Globus pallidus (tissue), 1 donor: ENCODE measurements around the gene TRPM8.

Experiments
- DNase-seq: peaks from one replicate; pipeline ENCODE4 v3.0.0-alpha.2; 2015; ENCODE audit warnings: low spot score

The TRPM8 gene

DNA sequence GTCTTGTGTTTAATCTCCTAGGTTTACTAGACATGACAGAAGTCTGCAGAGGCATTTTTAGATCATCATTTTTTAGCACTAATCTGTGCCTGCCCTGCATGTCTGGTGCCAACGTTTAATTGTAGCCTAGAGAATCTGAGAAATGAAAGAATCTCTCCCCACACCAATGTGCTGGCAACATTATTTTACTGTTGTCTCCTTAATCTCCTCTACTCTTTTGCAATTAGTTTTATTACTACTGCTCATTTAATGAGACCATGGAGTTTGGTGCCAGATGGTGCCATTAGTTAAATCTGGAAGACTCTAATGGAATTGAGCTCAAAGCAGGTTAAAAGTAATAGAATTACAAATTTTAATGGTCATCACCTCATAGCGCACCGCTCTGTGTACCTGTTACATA is 129.3 kb downstream of the TRPM8 start:
- no peak for DNase-seq

DNA sequence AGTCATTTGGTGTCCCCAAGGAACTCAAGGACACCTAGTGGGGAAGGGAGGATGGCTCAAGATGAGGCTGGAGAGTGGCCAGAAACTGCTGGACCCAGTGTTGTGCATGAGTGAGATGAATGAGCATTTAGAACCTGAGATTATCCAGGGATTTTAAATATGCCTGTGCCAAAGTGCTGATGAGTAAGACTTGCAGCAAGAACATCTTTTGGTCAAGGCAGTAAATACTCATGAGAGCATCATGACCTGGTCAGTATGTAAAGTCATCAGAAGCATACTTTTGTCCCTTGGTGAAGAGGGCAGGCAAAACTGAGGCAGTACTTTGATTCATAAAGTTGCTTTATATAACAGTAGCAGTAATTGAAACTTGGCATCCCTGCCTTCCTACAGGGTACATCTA is 130.2 kb downstream of the TRPM8 start:
- no peak for DNase-seq

DNA sequence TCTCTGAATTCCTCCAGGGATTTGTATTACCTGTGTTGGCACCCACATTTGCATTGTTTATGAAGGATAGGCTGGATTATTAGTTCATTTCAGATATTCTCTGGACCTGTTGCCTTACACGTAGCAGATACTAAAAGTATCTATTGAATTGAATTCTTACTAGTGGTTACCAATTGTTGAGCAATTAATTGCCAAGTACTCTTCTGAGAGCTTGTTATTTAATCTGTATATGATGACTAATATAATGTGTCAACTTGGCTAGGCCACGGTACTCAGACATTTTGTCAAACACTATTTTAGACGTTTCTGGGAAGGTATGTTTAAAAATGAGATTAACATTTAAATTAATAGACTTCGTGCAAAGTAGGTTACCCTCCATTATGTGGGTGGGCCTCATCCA is 130.9 kb downstream of the TRPM8 start:
- DNase-seq, result no peak

DNA sequence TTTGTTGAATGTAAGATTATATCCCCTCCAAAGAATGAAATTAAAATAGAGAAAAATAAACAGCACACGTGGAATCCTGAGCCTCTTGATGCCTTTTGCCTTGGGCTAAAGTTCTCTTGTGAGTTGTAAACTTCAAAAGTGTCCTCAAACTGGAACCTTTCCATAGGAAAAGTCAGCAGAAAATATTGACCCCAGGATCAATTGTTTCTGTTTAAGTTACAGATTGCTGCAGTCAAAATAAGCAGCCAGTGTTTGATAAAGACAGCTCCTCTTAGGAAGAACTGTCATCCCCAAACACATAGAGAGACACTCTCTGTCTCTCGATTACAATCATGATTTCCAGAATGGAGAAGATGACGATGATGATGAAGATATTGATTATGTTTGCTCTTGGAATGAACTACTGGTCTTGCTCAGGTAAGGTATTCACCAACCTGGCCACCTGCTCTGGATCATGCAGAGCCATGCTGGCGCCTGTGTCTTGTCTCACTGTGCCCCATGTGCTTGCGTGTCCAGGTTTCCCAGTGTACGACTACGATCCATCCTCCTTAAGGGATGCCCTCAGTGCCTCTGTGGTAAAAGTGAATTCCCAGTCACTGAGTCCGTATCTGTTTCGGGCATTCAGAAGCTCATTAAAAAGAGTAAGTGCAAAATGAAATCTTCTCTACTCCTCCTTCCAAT is 133.4 kb downstream of the TRPM8 start, which contains the start of gene SPP2:
Gene SPP2, plus strand, starts transcription at position 248 of the 681 bp plus-strand sequence. Its CDS starts 85 bp downstream, at position 333.
- no peak for DNase-seq

DNA sequence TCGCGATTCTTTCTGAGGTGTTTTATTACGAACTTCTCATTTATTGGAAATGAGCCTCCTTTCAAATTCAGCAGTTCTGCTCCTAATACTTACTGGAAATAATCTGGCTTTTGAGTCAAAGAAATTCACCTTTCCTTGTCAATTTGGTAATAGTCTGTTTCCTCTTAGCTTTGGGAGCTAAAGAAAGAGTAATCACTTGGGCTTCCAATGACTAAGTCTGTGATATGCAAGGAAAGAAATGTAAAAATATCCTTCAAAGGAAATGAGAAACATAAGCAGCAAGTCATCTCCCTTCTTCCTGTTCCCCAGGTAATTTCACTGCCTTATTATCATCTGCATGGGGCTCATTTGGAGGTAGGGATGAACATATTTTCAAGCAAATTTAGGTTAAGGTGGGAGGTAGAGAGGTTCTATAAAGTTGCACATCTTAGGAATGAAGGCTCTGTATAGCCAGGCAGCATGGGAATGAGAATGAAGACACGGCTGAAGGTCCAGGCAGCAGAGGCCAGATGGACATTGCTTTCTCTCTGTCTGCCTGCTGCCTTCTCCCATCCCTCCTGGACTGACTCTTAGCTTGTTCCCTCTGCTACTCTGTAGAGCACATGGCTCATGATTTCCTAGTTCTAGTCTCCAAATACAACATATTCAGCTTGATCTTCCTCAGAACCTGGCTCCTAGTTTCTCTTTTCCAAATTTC is 134.3 kb downstream of the TRPM8 start:
- DNase-seq, result no peak

DNA sequence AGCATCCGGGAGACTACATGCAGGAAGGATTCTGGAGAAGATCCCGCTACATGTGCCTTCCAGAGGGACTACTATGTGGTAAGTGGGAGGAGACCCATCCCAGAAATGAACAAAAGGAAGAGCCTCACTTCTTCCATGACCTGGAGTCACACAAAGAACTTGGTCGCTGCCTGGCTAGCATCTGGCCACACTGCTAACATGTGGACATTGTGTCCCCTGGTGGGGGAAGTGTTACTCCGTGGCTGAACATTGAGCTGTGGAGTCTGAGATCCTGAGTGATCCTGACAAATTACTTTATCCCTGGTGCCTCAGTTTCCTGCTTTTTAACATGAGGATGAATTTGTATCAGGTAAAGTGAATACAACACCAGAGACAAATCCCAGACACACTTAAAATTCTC is 141.7 kb downstream of the TRPM8 start:
- no peak for DNase-seq

DNA sequence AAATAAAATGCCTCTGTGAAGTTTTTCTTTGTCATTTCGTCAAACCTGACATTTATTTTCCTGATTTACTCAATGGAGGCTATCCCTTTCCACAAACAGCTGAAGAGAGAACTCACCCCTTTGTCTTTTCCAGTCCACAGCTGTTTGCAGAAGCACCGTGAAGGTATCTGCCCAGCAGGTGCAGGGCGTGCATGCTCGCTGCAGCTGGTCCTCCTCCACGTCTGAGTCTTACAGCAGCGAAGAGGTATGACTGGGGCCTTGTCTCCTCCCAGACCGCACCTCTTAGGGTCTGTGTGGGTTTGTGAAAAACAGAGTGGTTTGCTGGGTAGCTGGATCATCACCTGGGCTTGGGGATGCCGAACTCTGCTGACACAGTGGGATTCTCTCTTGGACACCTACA is 143.1 kb downstream of the TRPM8 start:
- DNase-seq, result no peak

DNA sequence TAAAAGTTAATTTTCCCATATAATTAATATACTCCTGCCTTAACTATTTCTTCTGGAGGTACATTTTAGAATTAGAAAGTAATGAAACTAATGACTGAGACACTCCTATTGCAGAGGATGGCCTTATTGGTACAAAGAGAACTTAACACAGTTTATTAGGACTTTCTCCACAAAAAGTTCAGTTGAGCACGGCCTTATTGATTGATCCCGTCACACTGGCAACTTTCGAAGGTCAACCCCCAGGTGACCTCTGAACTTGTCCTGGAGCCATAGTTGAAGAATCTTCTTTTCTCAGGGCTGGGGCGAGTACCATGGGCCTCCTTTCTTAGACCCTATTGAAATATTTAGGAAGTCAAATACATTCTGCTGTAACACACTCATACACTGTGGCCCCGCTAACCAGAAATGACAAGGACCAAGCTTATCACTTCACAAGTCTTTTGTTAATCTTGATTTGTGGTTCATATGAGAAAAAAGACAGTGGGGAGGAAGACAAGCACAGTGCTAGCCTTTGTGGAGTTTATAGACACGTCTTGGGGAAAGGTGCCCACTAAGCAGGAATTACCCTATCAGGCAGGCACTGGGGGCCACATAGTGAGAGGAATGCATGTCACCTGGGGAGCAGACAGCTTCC is 144.6 kb downstream of the TRPM8 start:
- no peak for DNase-seq

DNA sequence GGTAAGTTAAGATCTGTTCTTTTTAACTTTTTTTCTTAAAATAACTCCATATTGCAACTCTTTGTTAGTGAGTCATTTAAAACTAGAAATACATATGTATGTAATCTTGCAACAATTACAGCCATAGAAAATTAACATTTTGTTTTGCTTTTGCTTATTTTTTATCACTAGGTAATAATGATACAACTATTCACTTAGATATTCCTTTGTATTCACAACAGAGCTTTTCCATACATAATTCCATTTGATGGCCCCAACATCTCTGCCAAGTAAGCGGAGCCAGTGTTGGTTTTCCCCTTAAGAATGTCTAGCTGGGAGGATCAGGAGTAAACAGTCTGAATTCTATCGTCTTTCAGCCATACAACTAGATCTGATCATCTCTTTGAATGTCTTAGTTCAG is 149.4 kb downstream of the TRPM8 start:
- no peak for DNase-seq
